H9 (cell line): ENCODE data around the gene NAE1. TPM values are rescaled to one million over a fixed set of nuclear protein-coding genes. Genes with fewer than 3 reads are reported as not detected.

Experiments
- DNase-seq: peaks from one replicate; pipeline ENCODE4 v3.0.0-alpha.2; 2017
- H2AFZ ChIP-seq: one replicate; pipeline ENCODE4 v1.6.1; 2013; ENCODE audit warnings: mild to moderate bottlenecking, low read length, control low read depth, moderate library complexity
- H2AK5ac ChIP-seq: 2 replicates; pipeline ENCODE4 v1.6.1; 2013; ENCODE audit warnings: low read length, control low read depth, mixed read lengths; ENCODE audit not compliant: insufficient read length
- H2BK120ac ChIP-seq: one replicate; pipeline ENCODE4 v1.6.1; 2013; ENCODE audit warnings: low read depth, mild to moderate bottlenecking, low read length, control low read depth, inconsistent platforms; ENCODE audit not compliant: poor library complexity, severe bottlenecking
- H2BK12ac ChIP-seq: 2 replicates; pipeline ENCODE4 v1.6.1; 2013; ENCODE audit warnings: low read length, control low read depth, mixed read lengths, low read depth; ENCODE audit not compliant: insufficient read length
- H2BK15ac ChIP-seq: 2 replicates; pipeline ENCODE4 v1.6.1; 2013; ENCODE audit warnings: low read depth, low read length, control low read depth
- H2BK20ac ChIP-seq: one replicate; pipeline ENCODE4 v1.6.1; 2013; ENCODE audit warnings: low read depth, mild to moderate bottlenecking, low read length, control low read depth, inconsistent platforms; ENCODE audit not compliant: poor library complexity, severe bottlenecking
- H2BK5ac ChIP-seq: 2 replicates; pipeline ENCODE4 v1.6.1; 2013; ENCODE audit warnings: low read length, control low read depth, mixed read lengths; ENCODE audit not compliant: insufficient read length
- H3K14ac ChIP-seq: 2 replicates; pipeline ENCODE4 v1.6.1; 2013; ENCODE audit warnings: low read length, control low read depth; ENCODE audit not compliant: insufficient read depth
- H3K18ac ChIP-seq: 2 replicates; pipeline ENCODE4 v1.6.1; 2013; ENCODE audit warnings: low read depth, mild to moderate bottlenecking, mixed read lengths, low read length, control low read depth; ENCODE audit not compliant: insufficient read length
- H3K23ac ChIP-seq: 2 replicates; pipeline ENCODE4 v1.6.1; 2013; ENCODE audit warnings: low read length, control low read depth, mixed read lengths, low read depth; ENCODE audit not compliant: insufficient read length
- H3K23me2 ChIP-seq: 2 replicates; pipeline ENCODE4 v1.6.1; 2013; ENCODE audit warnings: low read depth, mild to moderate bottlenecking, mixed read lengths, low read length, control low read depth; ENCODE audit not compliant: insufficient read length, poor library complexity, severe bottlenecking
- H3K27ac ChIP-seq: 2 replicates; pipeline ENCODE4 v1.5.1; 2013; ENCODE audit warnings: low read length, control low read depth, mixed read lengths, low read depth; ENCODE audit not compliant: insufficient read length
- H3K27me3 ChIP-seq: 2 replicates; pipeline ENCODE4 v1.6.1; 2013; ENCODE audit warnings: low read length, control low read depth, inconsistent platforms; ENCODE audit not compliant: insufficient read depth
- H3K4ac ChIP-seq: 2 replicates; pipeline ENCODE4 v1.6.1; 2013; ENCODE audit warnings: low read depth, mild to moderate bottlenecking, control low read depth, inconsistent platforms, low read length, moderate library complexity
- H3K4me1 ChIP-seq: 2 replicates; pipeline ENCODE4 v1.6.1; 2013; ENCODE audit warnings: low read length, control low read depth, inconsistent platforms; ENCODE audit not compliant: insufficient read depth
- H3K4me2 ChIP-seq: 2 replicates; pipeline ENCODE4 v1.6.1; 2013; ENCODE audit warnings: low read length, control low read depth, mixed read lengths; ENCODE audit not compliant: insufficient read length, insufficient read depth
- H3K56ac ChIP-seq: 2 replicates; pipeline ENCODE4 v1.6.1; 2013; ENCODE audit warnings: low read depth, mild to moderate bottlenecking, mixed read lengths, low read length, control low read depth; ENCODE audit not compliant: insufficient read length
- H3K79me1 ChIP-seq: 2 replicates; pipeline ENCODE4 v1.6.1; 2013; ENCODE audit warnings: low read depth, mild to moderate bottlenecking, moderate library complexity, low read length, control low read depth, inconsistent platforms; ENCODE audit not compliant: insufficient read depth, poor library complexity, severe bottlenecking
- H3K79me2 ChIP-seq: 2 replicates; pipeline ENCODE4 v1.6.1; 2013; ENCODE audit warnings: low read length, control low read depth, inconsistent platforms; ENCODE audit not compliant: insufficient read depth
- H3K9ac ChIP-seq: 2 replicates; pipeline ENCODE4 v1.6.1; 2013; ENCODE audit warnings: low read length, control low read depth, mixed read lengths; ENCODE audit not compliant: insufficient read length; ENCODE audit errors: extremely low read depth
- H3K9me3 ChIP-seq: one replicate; pipeline ENCODE4 v1.6.1; 2013; ENCODE audit warnings: low read depth, low read length, inconsistent platforms; ENCODE audit not compliant: control insufficient read depth
- H3T11ph ChIP-seq: one replicate; pipeline ENCODE4 v1.6.1; 2013; ENCODE audit warnings: mild to moderate bottlenecking, low read length, control low read depth, inconsistent platforms
- H4K20me1 ChIP-seq: one replicate; pipeline ENCODE4 v1.6.1; 2013; ENCODE audit not compliant: control insufficient read depth, insufficient read length, insufficient read depth
- H4K5ac ChIP-seq: 2 replicates; pipeline ENCODE4 v1.6.1; 2013; ENCODE audit warnings: low read depth, mild to moderate bottlenecking, mixed read lengths, low read length, control low read depth; ENCODE audit not compliant: insufficient read length
- H4K8ac ChIP-seq: replicated peaks from 2 replicates; pipeline ENCODE4 v1.6.1; 2013; ENCODE audit warnings: low read length, control low read depth, mixed read lengths, low read depth; ENCODE audit not compliant: insufficient read length
- H4K91ac ChIP-seq: 2 replicates; pipeline ENCODE4 v1.6.1; 2013; ENCODE audit warnings: low read depth, mild to moderate bottlenecking, moderate library complexity, mixed read lengths, low read length, control low read depth; ENCODE audit not compliant: insufficient read length
- H3K27ac Mint-ChIP-seq, 3 experiments: 2 replicates in 2 of 3; 3 replicates in 1 of 3; pipeline ENCODE4 v1.8.0; 2020 to 2021; ENCODE audit warnings: mixed read lengths in 3 of 3, mild to moderate bottlenecking in 1 of 3, moderate library complexity in 1 of 3
- H3K27me3 Mint-ChIP-seq: 2 replicates; pipeline ENCODE4 v1.8.0; 2021; ENCODE audit warnings: low read depth, mild to moderate bottlenecking, moderate library complexity, mixed read lengths
- H3K36me3 Mint-ChIP-seq, 3 experiments: 2 replicates in 2 of 3; 3 replicates in 1 of 3; pipeline ENCODE4 v1.8.0; 2020 to 2021; ENCODE audit warnings: low read depth in 3 of 3, mixed read lengths in 3 of 3; ENCODE audit not compliant: insufficient read depth in 1 of 3
- H3K4me1 Mint-ChIP-seq, 2 experiments: 2 replicates each; pipeline ENCODE4 v1.8.0; 2020; ENCODE audit warnings: mixed read lengths in 2 of 2
- H3K4me3 Mint-ChIP-seq, 2 experiments: 2 replicates in 1 of 2; 3 replicates in 1 of 2; pipeline ENCODE4 v1.8.0; 2020 to 2021; ENCODE audit warnings: mild to moderate bottlenecking in 2 of 2, mixed read lengths in 2 of 2, moderate library complexity in 1 of 2
- H3K9me3 Mint-ChIP-seq, 2 experiments: 2 replicates in 1 of 2; 3 replicates in 1 of 2; pipeline ENCODE4 v1.8.0; 2020; ENCODE audit warnings: mild to moderate bottlenecking in 2 of 2, mixed read lengths in 2 of 2, moderate library complexity in 1 of 2
- WGBS: extraction: QIAGEN DNeasy Blood & Tissue Kit; methylation state at CpG from one replicate; pipeline ENCODE4 v1.1.7; 2013; ENCODE audit warnings: missing lambda C conversion rate, low lambda C conversion rate, mixed read lengths; ENCODE audit not compliant: insufficient read length; ENCODE audit errors: extremely low coverage; 5-methylcytosine and 5-hydroxymethylcytosine counted together
- total RNA-seq: library from RNA; stranded (reverse); gene quantifications from 2 replicates; pipeline ENCODE4 v1.2.1, GENCODE V29; 2021
- TF ChIP-seq, protein P1 (sequence below): fragments of 200-600 bp; sonication (generic); conservative IDR thresholded peaks from 3 replicates; pipeline ENCODE4 v1.8.0; 2021; ENCODE audit warnings: antibody characterized with exemption, mild to moderate bottlenecking

Gene NAE1
- total RNA-seq, 1 experiment from 2014 or later, result 144 TPM

- Histone ChIP-seq H3K9ac (no peak overlapping the region), H2BK120ac (no peak overlapping the region)
These were observed 22.7 kb upstream of the NAE1 start for GRCh38 chr16:66853261-66854139.

More at GRCh38 chr16:66853261-66854139, 22.7 kb upstream of the NAE1 start:
- H3K4ac ChIP-seq, result no peak overlapping the region
- no peak for DNase-seq
- H4K20me1 ChIP-seq, result no peaks in the 10 kb centered on the region
- no peak overlapping the region for H2AK5ac ChIP-seq
- no peak overlapping the region for H4K5ac ChIP-seq
- H3K27ac ChIP-seq, result no peak overlapping the region
- no peaks in the 10 kb centered on the region for H3K4me1 Mint-ChIP-seq
- H3K23me2 ChIP-seq, result no peaks in the 10 kb centered on the region
- H2BK20ac ChIP-seq, result no peak overlapping the region
- H2AFZ ChIP-seq, result no peak overlapping the region
- no peaks in the 10 kb centered on the region for H3K79me1 ChIP-seq
- H3K23ac ChIP-seq, result no peak overlapping the region
- H3K27ac Mint-ChIP-seq, result no peak overlapping the region
- H3K4me3 Mint-ChIP-seq, result no peak overlapping the region
- peaks cover 8% of the 10 kb centered on the region for H3K27me3 Mint-ChIP-seq
- no peak overlapping the region for H2BK5ac ChIP-seq
- no peak overlapping the region for H3K18ac ChIP-seq
- no peaks in the 10 kb centered on the region for H3K79me2 ChIP-seq
- no peak overlapping the region for H2BK15ac ChIP-seq
- no peak overlapping the region for H4K91ac ChIP-seq
- H3K14ac ChIP-seq, result no peak overlapping the region
- no peak overlapping the region for H3K4me2 ChIP-seq
- H3K36me3 Mint-ChIP-seq, result no peaks in the 10 kb centered on the region
- no peaks in the 10 kb centered on the region for H3K4me1 ChIP-seq
- H3T11ph ChIP-seq, result no peak overlapping the region
- no peaks in the 10 kb centered on the region; the same call in 1 of the 2 replicates for H3K27me3 ChIP-seq
- H3K9me3 ChIP-seq, result no peaks in the 10 kb centered on the region
- no CpG with 5 or more reads among the region's 15 CpGs for WGBS
- no peak overlapping the region for H4K8ac ChIP-seq
- TF ChIP-seq, protein P1, sequence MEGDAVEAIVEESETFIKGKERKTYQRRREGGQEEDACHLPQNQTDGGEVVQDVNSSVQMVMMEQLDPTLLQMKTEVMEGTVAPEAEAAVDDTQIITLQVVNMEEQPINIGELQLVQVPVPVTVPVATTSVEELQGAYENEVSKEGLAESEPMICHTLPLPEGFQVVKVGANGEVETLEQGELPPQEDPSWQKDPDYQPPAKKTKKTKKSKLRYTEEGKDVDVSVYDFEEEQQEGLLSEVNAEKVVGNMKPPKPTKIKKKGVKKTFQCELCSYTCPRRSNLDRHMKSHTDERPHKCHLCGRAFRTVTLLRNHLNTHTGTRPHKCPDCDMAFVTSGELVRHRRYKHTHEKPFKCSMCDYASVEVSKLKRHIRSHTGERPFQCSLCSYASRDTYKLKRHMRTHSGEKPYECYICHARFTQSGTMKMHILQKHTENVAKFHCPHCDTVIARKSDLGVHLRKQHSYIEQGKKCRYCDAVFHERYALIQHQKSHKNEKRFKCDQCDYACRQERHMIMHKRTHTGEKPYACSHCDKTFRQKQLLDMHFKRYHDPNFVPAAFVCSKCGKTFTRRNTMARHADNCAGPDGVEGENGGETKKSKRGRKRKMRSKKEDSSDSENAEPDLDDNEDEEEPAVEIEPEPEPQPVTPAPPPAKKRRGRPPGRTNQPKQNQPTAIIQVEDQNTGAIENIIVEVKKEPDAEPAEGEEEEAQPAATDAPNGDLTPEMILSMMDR, result no peak
- H3K56ac ChIP-seq, result no peak overlapping the region
- no peak overlapping the region for H2BK12ac ChIP-seq
- no peaks in the 10 kb centered on the region for H3K9me3 Mint-ChIP-seq
